ENCODE data around the gene LMLN.
"Not testable (repeated sequence)": the region's sequence is repeated elsewhere in the genome, so short reads cannot be mapped to it uniquely, and the experiment has no call there.

Gene LMLN, protein sequence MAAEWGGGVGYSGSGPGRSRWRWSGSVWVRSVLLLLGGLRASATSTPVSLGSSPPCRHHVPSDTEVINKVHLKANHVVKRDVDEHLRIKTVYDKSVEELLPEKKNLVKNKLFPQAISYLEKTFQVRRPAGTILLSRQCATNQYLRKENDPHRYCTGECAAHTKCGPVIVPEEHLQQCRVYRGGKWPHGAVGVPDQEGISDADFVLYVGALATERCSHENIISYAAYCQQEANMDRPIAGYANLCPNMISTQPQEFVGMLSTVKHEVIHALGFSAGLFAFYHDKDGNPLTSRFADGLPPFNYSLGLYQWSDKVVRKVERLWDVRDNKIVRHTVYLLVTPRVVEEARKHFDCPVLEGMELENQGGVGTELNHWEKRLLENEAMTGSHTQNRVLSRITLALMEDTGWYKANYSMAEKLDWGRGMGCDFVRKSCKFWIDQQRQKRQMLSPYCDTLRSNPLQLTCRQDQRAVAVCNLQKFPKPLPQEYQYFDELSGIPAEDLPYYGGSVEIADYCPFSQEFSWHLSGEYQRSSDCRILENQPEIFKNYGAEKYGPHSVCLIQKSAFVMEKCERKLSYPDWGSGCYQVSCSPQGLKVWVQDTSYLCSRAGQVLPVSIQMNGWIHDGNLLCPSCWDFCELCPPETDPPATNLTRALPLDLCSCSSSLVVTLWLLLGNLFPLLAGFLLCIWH

GRCh38 chr3:197959891-197960693, at the start of gene LMLN:
LMLN (plus strand) TSS chr3:197960217; CDS start chr3:197960246, 29 bp downstream.
- peak; percentile 95 for DNase-seq

DNA sequence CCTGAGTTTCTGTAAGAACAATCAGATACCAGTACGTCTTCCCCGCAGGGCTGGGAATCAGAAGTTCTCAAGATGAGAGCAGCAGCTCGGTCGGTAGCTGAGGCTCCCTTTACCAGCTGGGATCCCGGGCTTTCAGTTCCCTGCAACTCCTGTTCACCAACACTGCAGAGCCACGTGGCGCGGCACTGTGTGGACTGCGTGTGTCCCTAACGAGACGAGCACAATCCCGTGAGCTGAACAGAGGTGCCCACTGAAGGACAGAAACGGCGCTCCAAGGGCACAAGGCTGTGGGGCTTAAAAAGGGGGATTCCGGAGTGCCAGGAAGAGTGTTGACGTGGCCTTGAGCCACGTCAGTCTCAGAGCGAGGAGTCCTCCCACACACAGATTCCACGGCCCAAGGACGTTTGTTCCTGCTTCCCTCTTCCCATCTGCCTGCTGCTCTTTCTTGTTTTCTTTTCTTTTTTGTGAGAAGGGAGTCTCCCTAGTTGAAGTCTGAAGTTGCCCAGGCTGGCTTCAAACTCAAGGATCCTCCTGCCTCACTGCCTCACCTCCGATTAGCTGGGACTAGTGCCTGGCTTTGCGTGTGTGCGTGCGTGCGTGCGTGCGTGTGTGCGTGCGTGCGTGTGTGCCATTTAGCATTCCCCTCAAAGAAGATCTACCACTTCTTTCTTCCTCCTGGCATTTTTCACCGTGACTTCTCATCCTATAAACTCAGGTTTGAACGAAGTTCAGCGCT, 47.1 kb upstream of the LMLN start:
- DNase-seq = no peak

GRCh38 chr3:197913641-197914380, 46.2 kb upstream of the LMLN start:
- no peak for DNase-seq

DNA sequence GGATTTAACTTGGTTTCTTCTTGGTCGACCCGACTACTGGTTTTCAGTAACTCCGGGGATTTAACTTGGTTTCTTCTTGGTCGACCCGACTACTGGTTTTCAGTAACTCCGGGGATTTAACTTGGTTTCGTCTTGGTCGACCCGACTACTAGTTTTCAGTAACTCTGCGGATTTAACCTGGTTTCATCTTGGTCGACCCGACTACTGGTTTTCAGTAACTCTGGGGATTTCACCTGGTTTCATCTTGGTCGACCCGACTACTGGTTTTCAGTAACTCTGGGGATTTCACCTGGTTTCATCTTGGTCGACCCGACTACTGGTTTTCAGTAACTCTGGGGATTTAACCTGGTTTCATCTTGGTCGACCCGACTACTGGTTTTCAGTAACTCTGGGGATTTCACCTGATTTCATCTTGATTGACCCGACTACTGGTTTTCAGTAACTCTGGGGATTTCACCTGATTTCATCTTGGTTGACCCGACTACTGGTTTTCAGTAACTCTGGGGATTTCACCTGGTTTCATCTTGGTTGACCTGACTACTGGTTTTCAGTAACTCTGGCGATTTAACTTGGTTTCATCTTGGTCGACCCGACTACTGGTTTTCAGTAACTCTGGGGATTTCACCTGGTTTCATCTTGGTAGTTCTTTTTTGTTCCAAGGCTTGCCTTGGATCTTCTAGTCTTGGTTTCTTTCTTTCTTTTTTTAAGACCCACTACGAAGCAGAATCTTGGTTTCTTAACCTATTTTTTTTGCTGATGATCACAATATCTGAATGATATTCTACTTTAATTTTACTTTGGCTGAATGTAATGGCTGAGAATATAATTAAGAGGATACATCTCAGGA, 38.4 kb upstream of the LMLN start:
- not testable (repeated sequence) for DNase-seq

- no peak for DNase-seq
These were observed 33.6 kb upstream of the LMLN start for GRCh38 chr3:197926418-197926817.

- DNase-seq = not testable (repeated sequence)
These were observed 32.4 kb upstream of the LMLN start for GRCh38 chr3:197927578-197927977.

GRCh38 chr3:197936819-197937384, 23.1 kb upstream of the LMLN start:
- DNase-seq = no peak

GRCh38 chr3:197940745-197941384, 19.2 kb upstream of the LMLN start:
- DNase-seq = no peak

DNA sequence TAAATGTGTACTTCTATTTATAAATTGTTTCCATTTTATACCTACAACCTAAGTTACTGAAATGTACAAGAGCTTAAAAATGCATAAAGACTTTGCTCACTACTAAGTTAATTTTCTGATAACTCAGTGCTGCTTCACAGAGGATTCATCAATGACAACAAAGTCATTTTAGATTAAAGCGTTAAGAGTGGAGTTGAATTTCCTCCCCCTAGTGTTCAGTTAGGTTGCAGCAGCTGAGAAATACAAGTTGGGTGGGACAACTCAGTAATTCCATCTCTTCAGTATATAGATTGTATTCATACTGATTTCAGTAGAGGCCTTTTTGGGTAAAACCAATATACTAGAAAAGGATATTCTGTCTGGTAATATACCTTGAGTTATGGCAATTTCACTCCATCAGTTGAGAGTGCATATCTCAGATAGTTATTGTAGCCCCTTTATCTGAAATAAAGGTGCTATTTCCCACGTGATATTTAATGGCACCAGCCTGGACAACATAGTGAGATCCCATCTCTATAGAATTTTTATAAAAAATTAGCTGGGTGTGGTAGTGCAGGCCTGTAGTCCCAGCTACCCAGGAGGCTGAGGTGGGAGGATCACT, 17.0 kb upstream of the LMLN start:
- peak; percentile 48 for DNase-seq

GRCh38 chr3:197949191-197949777, 10.7 kb upstream of the LMLN start:
- DNase-seq = no peak

- DNase-seq = peak; percentile 87
These were observed 10.0 kb upstream of the LMLN start, which contains the start of gene RPL35A for GRCh38 chr3:197949778-197950676. RPL35A (plus strand) TSS chr3:197950190; CDS start chr3:197950968, 778 bp downstream.

DNA sequence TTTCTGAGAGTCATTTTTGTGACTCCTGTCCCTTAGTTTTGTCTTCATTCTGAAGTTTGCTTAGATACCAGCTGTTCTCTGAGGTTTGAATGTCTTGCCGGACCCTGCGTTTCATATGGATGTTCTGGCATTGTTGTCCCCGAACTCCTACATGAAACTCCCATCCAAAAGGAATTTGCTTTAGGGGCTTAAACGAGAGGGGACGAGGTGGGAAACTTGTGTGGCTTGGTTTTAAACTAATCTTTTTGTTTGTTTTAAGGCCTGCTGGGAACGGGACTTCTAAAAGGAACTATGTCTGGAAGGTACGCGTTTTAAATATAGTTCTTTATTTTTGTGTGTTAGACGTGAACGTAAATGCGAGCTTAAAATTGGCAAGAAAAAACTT, 9.3 kb upstream of the LMLN start:
- DNase-seq = no peak

DNA sequence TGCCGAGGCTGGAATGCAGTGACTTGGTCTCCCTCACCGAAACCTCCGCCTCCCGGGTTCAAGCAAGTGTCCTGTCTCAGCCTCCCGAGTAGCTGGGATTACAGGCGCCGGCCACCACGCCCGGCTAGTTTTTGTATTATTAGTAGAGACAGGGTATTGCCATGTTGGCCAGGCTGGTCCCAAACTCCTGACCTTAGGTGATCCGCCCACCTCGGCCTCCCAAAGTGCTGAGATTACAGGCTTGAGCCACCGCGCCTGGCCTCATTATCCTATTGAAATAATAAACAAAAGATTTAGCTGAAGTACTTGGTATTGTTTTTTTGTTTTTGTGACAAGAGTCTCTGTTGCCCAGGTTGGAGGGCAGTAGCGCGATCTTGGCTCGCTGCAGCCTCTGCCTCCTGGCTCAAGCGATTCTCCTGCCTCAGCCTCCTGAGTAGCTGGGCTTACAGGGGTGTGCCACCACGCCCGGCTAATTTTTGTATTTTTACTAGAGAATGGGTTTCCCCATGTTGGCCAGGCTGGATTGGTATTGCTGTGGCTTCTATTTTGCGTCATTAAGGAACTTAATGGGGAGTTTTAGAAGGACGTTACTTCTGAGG, 8.5 kb upstream of the LMLN start:
- DNase-seq = no peak

- no peak for DNase-seq
These were observed 7.6 kb upstream of the LMLN start for GRCh38 chr3:197952440-197952839.

DNA sequence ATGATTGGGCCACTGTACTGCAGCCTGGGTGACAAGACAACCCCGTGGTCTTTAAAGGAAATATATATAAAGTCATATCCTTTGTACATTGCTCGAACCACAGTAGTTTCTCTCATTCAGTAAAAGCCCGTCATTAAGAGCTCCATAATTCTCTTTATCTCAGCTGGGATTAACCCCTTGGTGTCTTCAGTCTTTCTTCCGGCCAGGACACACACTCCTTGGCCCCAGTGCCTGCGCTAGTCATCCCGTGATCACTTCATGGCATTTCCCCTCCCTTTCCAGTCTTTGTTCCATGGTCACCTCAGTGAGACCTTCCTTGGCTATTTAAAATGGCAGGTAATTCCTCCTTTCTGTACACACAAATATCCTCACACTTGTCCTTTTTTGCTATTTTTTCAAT, 6.7 kb upstream of the LMLN start:
- DNase-seq = no peak

- no peak for DNase-seq
These were observed 6.1 kb upstream of the LMLN start for GRCh38 chr3:197953881-197954280.

GRCh38 chr3:197955892-197956477, 4.0 kb upstream of the LMLN start:
- no peak for DNase-seq

Measured in stimulated activated CD4-positive, alpha-beta T cell treated with anti-CD3 and anti-CD28 coated beads, Interleukin-4, amount 100 ng/mL, for 24 hours (primary cell).